SK-N-SH treated with all-trans-retinoic acid at 6 μM for 48 hours (cell line): ENCODE data around the gene CD8B2.

Source experiments
- ATAC-seq: fragments of 200-7000 bp; cut with Tn5 transposase; 3 replicates; pipeline ENCODE4 v1.9.1; 2020; ENCODE audit warnings: mild to moderate bottlenecking, moderate library complexity
- ARNTL ChIP-seq: fragments of 450-650 bp; formaldehyde crosslinking; IDR thresholded peaks from 2 replicates; pipeline ENCODE4 v1.5.0; 2020; ENCODE audit warnings: low read depth, mild to moderate bottlenecking, moderate library complexity, borderline replicate concordance
- CSDC2 ChIP-seq: fragments of 250-450 bp; sonication (Bioruptor Pico); IDR thresholded peaks from 2 replicates; pipeline ENCODE4 v1.5.0; 2020; ENCODE audit warnings: mild to moderate bottlenecking, moderate library complexity
- ESRRG ChIP-seq: fragments of 250-450 bp; sonication (Bioruptor Pico); IDR thresholded peaks from 2 replicates; pipeline ENCODE4 v1.6.1; 2021; ENCODE audit warnings: mild to moderate bottlenecking
- GLIS3 ChIP-seq: fragments of 250-450 bp; sonication (Bioruptor Pico); IDR thresholded peaks from 2 replicates; pipeline ENCODE4 v1.5.0; 2020; ENCODE audit warnings: mild to moderate bottlenecking, moderate library complexity
- ISL1 ChIP-seq: fragments of 250-450 bp; sonication (Bioruptor Pico); IDR thresholded peaks from 2 replicates; pipeline ENCODE4 v2.1.2; 2022; ENCODE audit warnings: mild to moderate bottlenecking, moderate library complexity
- OSR1 ChIP-seq: fragments of 250-450 bp; sonication (Bioruptor Pico); IDR thresholded peaks from 2 replicates; pipeline ENCODE4 v1.8.0; 2022; ENCODE audit warnings: moderate library complexity, mild to moderate bottlenecking, inconsistent platforms
- RARB ChIP-seq: fragments of 250-450 bp; sonication (Bioruptor Pico); IDR thresholded peaks from 2 replicates; pipeline ENCODE4 v1.8.0; 2021; ENCODE audit warnings: mild to moderate bottlenecking, moderate library complexity
- SNAI2 ChIP-seq: fragments of 250-450 bp; sonication (Bioruptor Pico); IDR thresholded peaks from 2 replicates; pipeline ENCODE4 v1.5.0; 2020; ENCODE audit warnings: mild to moderate bottlenecking, moderate library complexity
- TCF4 ChIP-seq: fragments of 250-450 bp; sonication (Bioruptor Pico); IDR thresholded peaks from 2 replicates; pipeline ENCODE4 v1.8.0; 2021; ENCODE audit warnings: mild to moderate bottlenecking, moderate library complexity, borderline replicate concordance
- TOX ChIP-seq: fragments of 250-450 bp; sonication (Bioruptor Pico); IDR thresholded peaks from 2 replicates; pipeline ENCODE4 v1.8.0; 2021; ENCODE audit warnings: mild to moderate bottlenecking, moderate library complexity, borderline replicate concordance
- ZFP30 ChIP-seq: fragments of 450-650 bp; formaldehyde crosslinking; IDR thresholded peaks from 2 replicates; pipeline ENCODE4 v1.5.0; 2022; ENCODE audit warnings: mild to moderate bottlenecking, moderate library complexity
- ZNF565 ChIP-seq: fragments of 450-650 bp; formaldehyde crosslinking; conservative IDR thresholded peaks from 2 replicates; pipeline ENCODE4 v1.5.0; 2020; ENCODE audit warnings: low read depth, mild to moderate bottlenecking, moderate library complexity
- ZNF70 ChIP-seq: fragments of 450-650 bp; formaldehyde crosslinking; IDR thresholded peaks from 2 replicates; pipeline ENCODE4 v1.5.0; 2020; ENCODE audit warnings: mild to moderate bottlenecking, moderate library complexity
- ZNF8 ChIP-seq: fragments of 450-650 bp; formaldehyde crosslinking; IDR thresholded peaks from 2 replicates; pipeline ENCODE4 v1.5.0; 2020; ENCODE audit warnings: mild to moderate bottlenecking, moderate library complexity
- TF ChIP-seq, protein P1 (sequence below): fragments of 250-450 bp; sonication (Bioruptor Pico); IDR thresholded peaks from 2 replicates; pipeline ENCODE4 v1.5.1; 2021; ENCODE audit warnings: mild to moderate bottlenecking, moderate library complexity
- TF ChIP-seq, protein P2 (sequence below): fragments of 250-450 bp; sonication (Bioruptor Pico); IDR thresholded peaks from 2 replicates; pipeline ENCODE4 v1.8.0; 2020; ENCODE audit warnings: mild to moderate bottlenecking, moderate library complexity, borderline replicate concordance
- TF ChIP-seq, protein P3 (sequence below): fragments of 250-450 bp; sonication (Bioruptor Pico); IDR thresholded peaks from 2 replicates; pipeline ENCODE4 v1.5.1; 2020; ENCODE audit warnings: low read depth, mild to moderate bottlenecking, moderate library complexity
- TF ChIP-seq, protein P4 (sequence below): fragments of 250-450 bp; sonication (Bioruptor Pico); IDR thresholded peaks from 2 replicates; pipeline ENCODE4 v1.8.0; 2021; ENCODE audit warnings: low read depth, mild to moderate bottlenecking, moderate library complexity, borderline replicate concordance
- TF ChIP-seq, protein P5 (sequence below): fragments of 250-450 bp; sonication (Bioruptor Pico); IDR thresholded peaks from 2 replicates; pipeline ENCODE4 v1.5.0; 2020; ENCODE audit warnings: mild to moderate bottlenecking, moderate library complexity

CD8B2 gene

DNA sequence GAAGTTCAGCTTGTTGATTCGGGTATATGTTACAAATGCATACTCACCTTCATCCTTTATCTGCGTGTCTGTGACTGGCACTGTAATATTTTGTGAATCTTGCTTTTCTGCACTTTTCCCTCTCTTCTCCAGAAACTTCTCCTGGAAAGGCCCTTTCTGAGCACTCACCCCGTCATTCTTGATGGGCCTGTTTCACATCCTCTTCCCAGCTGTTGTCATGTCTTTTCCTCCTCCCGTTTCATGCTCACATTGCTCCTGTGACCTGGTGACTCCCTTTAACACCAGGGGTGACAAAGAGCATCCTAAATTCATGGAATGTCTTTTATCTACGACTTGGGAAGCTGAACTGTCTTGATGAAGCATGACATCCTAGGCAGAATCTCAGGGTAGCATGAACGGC, 65.8 kb downstream of the CD8B2 start:
- no peak for TF ChIP-seq ZNF565 (CRISPR knock-in tag)
- TF ChIP-seq RARB (CRISPR knock-in tag), result no peak
- no peak for TF ChIP-seq ZNF8
- no peak for TF ChIP-seq SNAI2 (CRISPR knock-in tag)
- no peak for TF ChIP-seq TOX (CRISPR knock-in tag)
- TF ChIP-seq ESRRG (CRISPR knock-in tag), result no peak
- TF ChIP-seq CSDC2, result no peak
- TF ChIP-seq ZNF70 (CRISPR knock-in tag), result no peak
- TF ChIP-seq ARNTL, result no peak
- TF ChIP-seq, protein P1, sequence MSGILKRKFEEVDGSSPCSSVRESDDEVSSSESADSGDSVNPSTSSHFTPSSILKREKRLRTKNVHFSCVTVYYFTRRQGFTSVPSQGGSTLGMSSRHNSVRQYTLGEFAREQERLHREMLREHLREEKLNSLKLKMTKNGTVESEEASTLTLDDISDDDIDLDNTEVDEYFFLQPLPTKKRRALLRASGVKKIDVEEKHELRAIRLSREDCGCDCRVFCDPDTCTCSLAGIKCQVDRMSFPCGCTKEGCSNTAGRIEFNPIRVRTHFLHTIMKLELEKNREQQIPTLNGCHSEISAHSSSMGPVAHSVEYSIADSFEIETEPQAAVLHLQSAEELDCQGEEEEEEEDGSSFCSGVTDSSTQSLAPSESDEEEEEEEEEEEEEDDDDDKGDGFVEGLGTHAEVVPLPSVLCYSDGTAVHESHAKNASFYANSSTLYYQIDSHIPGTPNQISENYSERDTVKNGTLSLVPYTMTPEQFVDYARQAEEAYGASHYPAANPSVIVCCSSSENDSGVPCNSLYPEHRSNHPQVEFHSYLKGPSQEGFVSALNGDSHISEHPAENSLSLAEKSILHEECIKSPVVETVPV, result no peak
- TF ChIP-seq, protein P2, sequence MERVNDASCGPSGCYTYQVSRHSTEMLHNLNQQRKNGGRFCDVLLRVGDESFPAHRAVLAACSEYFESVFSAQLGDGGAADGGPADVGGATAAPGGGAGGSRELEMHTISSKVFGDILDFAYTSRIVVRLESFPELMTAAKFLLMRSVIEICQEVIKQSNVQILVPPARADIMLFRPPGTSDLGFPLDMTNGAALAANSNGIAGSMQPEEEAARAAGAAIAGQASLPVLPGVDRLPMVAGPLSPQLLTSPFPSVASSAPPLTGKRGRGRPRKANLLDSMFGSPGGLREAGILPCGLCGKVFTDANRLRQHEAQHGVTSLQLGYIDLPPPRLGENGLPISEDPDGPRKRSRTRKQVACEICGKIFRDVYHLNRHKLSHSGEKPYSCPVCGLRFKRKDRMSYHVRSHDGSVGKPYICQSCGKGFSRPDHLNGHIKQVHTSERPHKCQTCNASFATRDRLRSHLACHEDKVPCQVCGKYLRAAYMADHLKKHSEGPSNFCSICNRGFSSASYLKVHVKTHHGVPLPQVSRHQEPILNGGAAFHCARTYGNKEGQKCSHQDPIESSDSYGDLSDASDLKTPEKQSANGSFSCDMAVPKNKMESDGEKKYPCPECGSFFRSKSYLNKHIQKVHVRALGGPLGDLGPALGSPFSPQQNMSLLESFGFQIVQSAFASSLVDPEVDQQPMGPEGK (CRISPR knock-in tag), result no peak
- no peak for TF ChIP-seq GLIS3 (CRISPR knock-in tag)
- TF ChIP-seq OSR1 (CRISPR knock-in tag), result no peak
- TF ChIP-seq, protein P3, sequence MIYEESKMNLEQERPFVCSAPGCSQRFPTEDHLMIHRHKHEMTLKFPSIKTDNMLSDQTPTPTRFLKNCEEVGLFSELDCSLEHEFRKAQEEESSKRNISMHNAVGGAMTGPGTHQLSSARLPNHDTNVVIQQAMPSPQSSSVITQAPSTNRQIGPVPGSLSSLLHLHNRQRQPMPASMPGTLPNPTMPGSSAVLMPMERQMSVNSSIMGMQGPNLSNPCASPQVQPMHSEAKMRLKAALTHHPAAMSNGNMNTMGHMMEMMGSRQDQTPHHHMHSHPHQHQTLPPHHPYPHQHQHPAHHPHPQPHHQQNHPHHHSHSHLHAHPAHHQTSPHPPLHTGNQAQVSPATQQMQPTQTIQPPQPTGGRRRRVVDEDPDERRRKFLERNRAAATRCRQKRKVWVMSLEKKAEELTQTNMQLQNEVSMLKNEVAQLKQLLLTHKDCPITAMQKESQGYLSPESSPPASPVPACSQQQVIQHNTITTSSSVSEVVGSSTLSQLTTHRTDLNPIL (CRISPR knock-in tag), result no peak
- TF ChIP-seq ISL1 (CRISPR knock-in tag), result no peak
- TF ChIP-seq ZFP30 (CRISPR knock-in tag), result no peak
- no peak for TF ChIP-seq TCF4
- TF ChIP-seq, protein P4, sequence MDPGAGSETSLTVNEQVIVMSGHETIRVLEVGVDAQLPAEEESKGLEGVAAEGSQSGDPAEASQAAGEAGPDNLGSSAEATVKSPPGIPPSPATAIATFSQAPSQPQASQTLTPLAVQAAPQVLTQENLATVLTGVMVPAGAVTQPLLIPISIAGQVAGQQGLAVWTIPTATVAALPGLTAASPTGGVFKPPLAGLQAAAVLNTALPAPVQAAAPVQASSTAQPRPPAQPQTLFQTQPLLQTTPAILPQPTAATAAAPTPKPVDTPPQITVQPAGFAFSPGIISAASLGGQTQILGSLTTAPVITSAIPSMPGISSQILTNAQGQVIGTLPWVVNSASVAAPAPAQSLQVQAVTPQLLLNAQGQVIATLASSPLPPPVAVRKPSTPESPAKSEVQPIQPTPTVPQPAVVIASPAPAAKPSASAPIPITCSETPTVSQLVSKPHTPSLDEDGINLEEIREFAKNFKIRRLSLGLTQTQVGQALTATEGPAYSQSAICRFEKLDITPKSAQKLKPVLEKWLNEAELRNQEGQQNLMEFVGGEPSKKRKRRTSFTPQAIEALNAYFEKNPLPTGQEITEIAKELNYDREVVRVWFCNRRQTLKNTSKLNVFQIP, result no peak
- ATAC-seq, result no peak

DNA sequence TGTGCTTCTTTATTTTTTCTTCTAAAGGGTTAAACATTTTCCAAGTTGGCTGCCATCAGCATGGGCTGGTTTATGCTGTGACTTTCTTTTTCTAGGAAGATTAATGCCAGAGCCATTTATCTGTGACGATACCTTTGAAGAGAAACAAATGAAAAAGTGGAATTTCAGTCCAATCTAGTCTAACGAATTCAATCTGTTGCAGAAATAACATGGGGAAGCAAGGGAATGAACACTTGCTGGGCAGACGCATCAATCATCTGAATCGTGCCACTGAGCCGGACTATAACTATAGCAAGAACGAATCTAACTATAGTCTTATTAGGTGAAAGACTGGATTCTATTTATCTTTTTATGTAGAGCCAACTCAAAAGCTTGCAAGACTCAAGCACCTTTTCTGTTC, 66.2 kb downstream of the CD8B2 start:
- ATAC-seq, result no peak
- TF ChIP-seq ISL1 (CRISPR knock-in tag) (no peak), GLIS3 (CRISPR knock-in tag) (no peak), ZNF8 (no peak), ZFP30 (CRISPR knock-in tag) (no peak), CSDC2 (no peak), ZNF565 (CRISPR knock-in tag) (no peak), RARB (CRISPR knock-in tag) (no peak)
- TF ChIP-seq, protein P5, sequence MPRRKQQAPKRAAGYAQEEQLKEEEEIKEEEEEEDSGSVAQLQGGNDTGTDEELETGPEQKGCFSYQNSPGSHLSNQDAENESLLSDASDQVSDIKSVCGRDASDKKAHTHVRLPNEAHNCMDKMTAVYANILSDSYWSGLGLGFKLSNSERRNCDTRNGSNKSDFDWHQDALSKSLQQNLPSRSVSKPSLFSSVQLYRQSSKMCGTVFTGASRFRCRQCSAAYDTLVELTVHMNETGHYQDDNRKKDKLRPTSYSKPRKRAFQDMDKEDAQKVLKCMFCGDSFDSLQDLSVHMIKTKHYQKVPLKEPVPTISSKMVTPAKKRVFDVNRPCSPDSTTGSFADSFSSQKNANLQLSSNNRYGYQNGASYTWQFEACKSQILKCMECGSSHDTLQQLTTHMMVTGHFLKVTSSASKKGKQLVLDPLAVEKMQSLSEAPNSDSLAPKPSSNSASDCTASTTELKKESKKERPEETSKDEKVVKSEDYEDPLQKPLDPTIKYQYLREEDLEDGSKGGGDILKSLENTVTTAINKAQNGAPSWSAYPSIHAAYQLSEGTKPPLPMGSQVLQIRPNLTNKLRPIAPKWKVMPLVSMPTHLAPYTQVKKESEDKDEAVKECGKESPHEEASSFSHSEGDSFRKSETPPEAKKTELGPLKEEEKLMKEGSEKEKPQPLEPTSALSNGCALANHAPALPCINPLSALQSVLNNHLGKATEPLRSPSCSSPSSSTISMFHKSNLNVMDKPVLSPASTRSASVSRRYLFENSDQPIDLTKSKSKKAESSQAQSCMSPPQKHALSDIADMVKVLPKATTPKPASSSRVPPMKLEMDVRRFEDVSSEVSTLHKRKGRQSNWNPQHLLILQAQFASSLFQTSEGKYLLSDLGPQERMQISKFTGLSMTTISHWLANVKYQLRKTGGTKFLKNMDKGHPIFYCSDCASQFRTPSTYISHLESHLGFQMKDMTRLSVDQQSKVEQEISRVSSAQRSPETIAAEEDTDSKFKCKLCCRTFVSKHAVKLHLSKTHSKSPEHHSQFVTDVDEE (CRISPR knock-in tag), result no peak

DNA sequence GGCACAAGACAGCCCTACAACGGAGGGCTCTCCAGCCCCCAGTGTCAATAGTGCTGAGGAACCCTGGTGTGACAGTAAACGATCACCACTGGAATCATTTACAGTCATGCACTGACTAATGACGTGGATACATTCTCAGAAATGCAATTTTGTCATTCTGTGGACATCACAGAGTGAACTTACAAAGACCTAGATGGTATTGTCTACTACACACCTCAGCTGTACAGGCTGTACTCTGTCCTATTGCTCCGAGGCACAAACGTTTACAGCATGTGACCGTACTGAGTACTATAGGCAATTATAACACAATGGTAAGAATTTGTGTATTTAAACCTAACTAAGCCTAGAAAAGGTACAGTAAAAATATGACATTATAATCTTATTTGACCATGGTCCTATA, 67.2 kb downstream of the CD8B2 start:
- no peak for ATAC-seq
- TF ChIP-seq, protein P2 (CRISPR knock-in tag), result no peak
